GM10847 (cell line): ENCODE results near the gene PAK5.

ENCODE experiments used
- POLR2A ChIP-seq: IDR thresholded peaks from 2 replicates; pipeline ENCODE4 v1.6.1; 2011; ENCODE audit not compliant: insufficient read length; ENCODE audit errors: extremely low read depth

Gene PAK5

GRCh38 chr20:9495701-9496100 is 343.2 kb downstream of the PAK5 start:
- no peak for TF ChIP-seq POLR2A

- no peak for TF ChIP-seq POLR2A
These were observed 345.1 kb downstream of the PAK5 start for GRCh38 chr20:9493803-9494202.

GRCh38 chr20:9492067-9492466 is 346.8 kb downstream of the PAK5 start:
- TF ChIP-seq POLR2A = no peak

- no peak for TF ChIP-seq POLR2A
These were observed 347.6 kb downstream of the PAK5 start for GRCh38 chr20:9491324-9491723.

- TF ChIP-seq POLR2A = no peak
These were observed 348.2 kb downstream of the PAK5 start for GRCh38 chr20:9490631-9491030.

- TF ChIP-seq POLR2A = no peak
These were observed 348.7 kb downstream of the PAK5 start for GRCh38 chr20:9490161-9490560.

GRCh38 chr20:9488063-9488462 is 350.8 kb downstream of the PAK5 start:
- no peak for TF ChIP-seq POLR2A
